ENCODE data around the gene COL5A1. TPM values are rescaled to one million over a fixed set of nuclear protein-coding genes. Genes with fewer than 3 reads are reported as not detected.

COL5A1 gene
- total RNA-seq, 1 experiment from 2014 or later = 10.6 TPM

DNA sequence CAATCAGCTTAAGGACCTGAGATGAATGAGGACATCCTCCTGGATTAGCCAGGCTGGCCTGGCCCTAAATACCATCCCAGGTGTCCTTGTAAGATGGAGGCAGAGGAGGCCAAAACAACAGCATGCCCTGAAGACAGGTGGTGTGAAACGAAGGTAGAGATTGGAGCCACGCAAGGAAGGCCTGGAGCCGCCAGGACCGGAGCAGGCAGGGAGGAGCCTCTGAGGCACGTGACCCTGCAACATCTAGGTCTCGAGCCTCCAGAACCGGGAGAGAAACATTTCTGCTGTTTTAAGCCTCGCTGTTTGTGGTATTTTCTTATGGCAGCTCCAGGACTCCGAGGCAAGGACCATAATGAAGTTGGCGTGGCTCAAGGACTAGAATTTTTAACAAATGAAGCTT, 9.7 kb upstream of the COL5A1 start:
- no TSS peak for BruUV-seq (replicated peaks)
- Histone ChIP-seq H3K27me3 (ENCODE audit: low read length) (no peaks in the 10 kb centered on the region), H3F3A (ENCODE audit: low read length, unreplicated experiment) (no peaks in the 10 kb centered on the region), H3K9ac (ENCODE audit: low read length) (no peak overlapping the region), H3K36me3 (ENCODE audit: low read depth, low read length) (no peaks in the 10 kb centered on the region), H3K4me1 (ENCODE audit: insufficient read depth, low read length) (peaks cover 1% of the 10 kb centered on the region), H3K4me2 (ENCODE audit: low read length) (no peak overlapping the region), H3K9me3 (ENCODE audit: low read length) (no peaks in the 10 kb centered on the region), H3K9me2 (replicated peaks; ENCODE audit: low read length) (no peaks in the 10 kb centered on the region), H4K20me1 (ENCODE audit: low read length) (no peaks in the 10 kb centered on the region), H3K79me2 (ENCODE audit: low read length) (no peaks in the 10 kb centered on the region), H3K4me3 (ENCODE audit: low read length) (no peak overlapping the region), H3K27ac (ENCODE audit: low read length) (no peak overlapping the region), H2AFZ (ENCODE audit: low read length) (no peak overlapping the region)
- CTCF ChIA-PET = no interaction called here
- ATAC-seq (no peak), DNase-seq (no peak)
- POLR2A ChIA-PET (ENCODE audit: unreplicated experiment) = no interaction called here
- intact Hi-C loops (cut with micrococcal nuclease) = no loop called here
- TF ChIP-seq, protein P1, sequence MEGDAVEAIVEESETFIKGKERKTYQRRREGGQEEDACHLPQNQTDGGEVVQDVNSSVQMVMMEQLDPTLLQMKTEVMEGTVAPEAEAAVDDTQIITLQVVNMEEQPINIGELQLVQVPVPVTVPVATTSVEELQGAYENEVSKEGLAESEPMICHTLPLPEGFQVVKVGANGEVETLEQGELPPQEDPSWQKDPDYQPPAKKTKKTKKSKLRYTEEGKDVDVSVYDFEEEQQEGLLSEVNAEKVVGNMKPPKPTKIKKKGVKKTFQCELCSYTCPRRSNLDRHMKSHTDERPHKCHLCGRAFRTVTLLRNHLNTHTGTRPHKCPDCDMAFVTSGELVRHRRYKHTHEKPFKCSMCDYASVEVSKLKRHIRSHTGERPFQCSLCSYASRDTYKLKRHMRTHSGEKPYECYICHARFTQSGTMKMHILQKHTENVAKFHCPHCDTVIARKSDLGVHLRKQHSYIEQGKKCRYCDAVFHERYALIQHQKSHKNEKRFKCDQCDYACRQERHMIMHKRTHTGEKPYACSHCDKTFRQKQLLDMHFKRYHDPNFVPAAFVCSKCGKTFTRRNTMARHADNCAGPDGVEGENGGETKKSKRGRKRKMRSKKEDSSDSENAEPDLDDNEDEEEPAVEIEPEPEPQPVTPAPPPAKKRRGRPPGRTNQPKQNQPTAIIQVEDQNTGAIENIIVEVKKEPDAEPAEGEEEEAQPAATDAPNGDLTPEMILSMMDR (conservative IDR thresholded peaks at IDR 0.05; ENCODE audit: low read depth, low read length) = no peak
- TF ChIP-seq EZH2phosphoT487 (IDR thresholded peaks at IDR 0.05; ENCODE audit: borderline replicate concordance, low read length) = no peak
- TF ChIP-seq EZH2 (IDR thresholded peaks at IDR 0.05; ENCODE audit: low read length, unreplicated experiment) = no peak

GRCh38 chr9:134632329-134632728, 9.3 kb upstream of the COL5A1 start:
- Histone ChIP-seq H3K4me3 (ENCODE audit: low read length) (no peak overlapping the region), H3K27me3 (ENCODE audit: low read length) (no peaks in the 10 kb centered on the region), H3K9me3 (ENCODE audit: low read length) (no peaks in the 10 kb centered on the region), H3K79me2 (ENCODE audit: low read length) (no peaks in the 10 kb centered on the region), H4K20me1 (ENCODE audit: low read length) (no peaks in the 10 kb centered on the region), H3K9me2 (replicated peaks; ENCODE audit: low read length) (no peaks in the 10 kb centered on the region), H3K4me1 (ENCODE audit: insufficient read depth, low read length) (no peaks in the 10 kb centered on the region), H3K27ac (ENCODE audit: low read length) (no peak overlapping the region), H3K4me2 (ENCODE audit: low read length) (no peak overlapping the region), H2AFZ (ENCODE audit: low read length) (no peak overlapping the region), H3F3A (ENCODE audit: low read length, unreplicated experiment) (no peaks in the 10 kb centered on the region), H3K9ac (ENCODE audit: low read length) (no peak overlapping the region), H3K36me3 (ENCODE audit: low read depth, low read length) (no peaks in the 10 kb centered on the region)
- DNase-seq = no peak
- BruUV-seq (replicated peaks) = no TSS peak
- CTCF ChIA-PET = no interaction called here
- POLR2A ChIA-PET (ENCODE audit: unreplicated experiment) = no interaction called here
- intact Hi-C loops (cut with micrococcal nuclease) = no loop called here
- ATAC-seq = no peak
- TF ChIP-seq, protein P1 (conservative IDR thresholded peaks at IDR 0.05; ENCODE audit: low read depth, low read length) = no peak
- TF ChIP-seq EZH2phosphoT487 (IDR thresholded peaks at IDR 0.05; ENCODE audit: borderline replicate concordance, low read length) (no peak), EZH2 (IDR thresholded peaks at IDR 0.05; ENCODE audit: low read length, unreplicated experiment) (no peak)

DNA sequence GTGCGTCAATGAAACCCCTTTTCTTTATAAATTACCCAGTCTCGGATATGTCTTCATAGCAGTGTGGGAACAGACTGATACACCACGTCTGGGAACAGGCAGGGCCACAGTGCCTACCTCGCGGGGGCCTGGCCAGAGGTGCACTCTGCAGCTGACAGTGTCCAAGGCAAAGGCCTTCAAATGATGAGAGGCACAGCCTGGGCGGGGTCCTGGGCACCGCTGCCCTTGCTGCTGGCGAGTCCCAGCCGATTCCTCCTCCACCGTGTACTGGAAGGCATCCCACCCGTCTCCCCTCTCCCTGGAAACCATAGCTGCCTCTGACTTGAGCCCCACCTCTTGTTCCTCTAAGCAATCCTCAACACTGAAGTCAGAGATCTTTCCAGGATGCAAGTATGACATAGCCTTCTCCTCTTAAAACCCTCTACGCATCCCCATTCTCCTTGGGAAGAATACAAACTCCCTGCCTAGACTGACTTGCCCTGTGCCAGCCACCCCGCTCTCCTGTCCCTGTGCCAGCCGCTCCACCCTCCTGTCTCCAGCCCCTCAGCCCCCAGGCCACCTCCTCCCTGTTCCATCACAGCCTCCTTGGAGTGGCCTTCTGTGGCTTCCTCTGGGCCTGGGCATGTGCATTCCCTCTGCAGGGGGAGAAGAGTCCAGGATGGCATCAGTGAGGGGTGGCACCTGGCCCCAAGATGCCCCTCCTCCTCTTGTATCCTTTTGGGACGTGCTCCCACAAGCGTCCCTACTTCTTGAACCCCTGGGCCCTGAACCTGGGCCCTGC, 8.1 kb upstream of the COL5A1 start:
- no TSS peak for BruUV-seq (replicated peaks)
- Histone ChIP-seq H2AFZ (ENCODE audit: low read length) (no peak overlapping the region), H3K36me3 (ENCODE audit: low read depth, low read length) (no peaks in the 10 kb centered on the region), H3K9me3 (ENCODE audit: low read length) (no peaks in the 10 kb centered on the region), H3K27me3 (ENCODE audit: low read length) (no peaks in the 10 kb centered on the region), H3K4me1 (ENCODE audit: insufficient read depth, low read length) (no peaks in the 10 kb centered on the region), H4K20me1 (ENCODE audit: low read length) (no peaks in the 10 kb centered on the region), H3K79me2 (ENCODE audit: low read length) (no peaks in the 10 kb centered on the region), H3K27ac (ENCODE audit: low read length) (no peak overlapping the region), H3K9ac (ENCODE audit: low read length) (no peak overlapping the region), H3K4me2 (ENCODE audit: low read length) (no peak overlapping the region), H3K4me3 (ENCODE audit: low read length) (no peak overlapping the region), H3K9me2 (replicated peaks; ENCODE audit: low read length) (no peaks in the 10 kb centered on the region), H3F3A (ENCODE audit: low read length, unreplicated experiment) (no peaks in the 10 kb centered on the region)
- no peak for ATAC-seq
- ChIA-PET POLR2A (ENCODE audit: unreplicated experiment) (no interaction called here), CTCF (no interaction called here)
- intact Hi-C loops (cut with micrococcal nuclease) = no loop called here
- TF ChIP-seq EZH2 (IDR thresholded peaks at IDR 0.05; ENCODE audit: low read length, unreplicated experiment) (no peak), EZH2phosphoT487 (IDR thresholded peaks at IDR 0.05; ENCODE audit: borderline replicate concordance, low read length) (no peak)
- TF ChIP-seq, protein P1 (conservative IDR thresholded peaks at IDR 0.05; ENCODE audit: low read depth, low read length) = no peak
- DNase-seq = no peak
